ENCODE results near the gene ERN1. TPM values are rescaled to one million over a fixed set of nuclear protein-coding genes. Genes with fewer than 3 reads are reported as not detected.

The ERN1 gene
- polyA plus RNA-seq, 3 donors = 11.0 to 27.5 (median 13.7) TPM

- H3K9ac ChIP-seq (ENCODE audit: insufficient read depth, low read length, poor library complexity, severe bottlenecking) = no peak overlapping the region
- Mint-ChIP-seq H3K27me3 (ENCODE audit: low read depth in 3 of 3) (peaks cover 0 to 3% (median 0%) of the 10 kb centered on the region in 3 donors), H3K9me3 (no peaks in the 10 kb centered on the region), H3K36me3 (peaks cover 7 to 17% of the 10 kb centered on the region in 2 donors), H3K27ac (no peak overlapping the region), H3K4me1 (peaks cover 54% of the 10 kb centered on the region), H3K4me3 (no peak overlapping the region)
- DNase-seq = no peak
- no peak overlapping the region for H3K4me3 ChIP-seq (replicated peaks in 1 of 3; ENCODE audit: low read depth in 2 of 3, low read length in 3 of 3)
- TF ChIP-seq CTCF (IDR thresholded peaks at IDR 0.05) = no peak
- peaks cover 92% of the 10 kb centered on the region for H3K79me2 ChIP-seq (ENCODE audit: insufficient read depth, low read length)
- WGBS (ENCODE audit: insufficient coverage) = 100% methylated on average over 1 of the region's 2 CpGs
- H3K27me3 ChIP-seq (ENCODE audit: control insufficient read depth in 2 of 2, insufficient read depth in 2 of 2, low read length in 2 of 2) = no peaks in the 10 kb centered on the region
- peaks cover 40 to 45% of the 10 kb centered on the region in 2 donors for H3K4me1 ChIP-seq (ENCODE audit: control insufficient read depth in 1 of 2, insufficient read depth in 2 of 2, low read length in 2 of 2)
- no peak overlapping the region for H3K4me2 ChIP-seq (replicated peaks; ENCODE audit: extremely low read depth, low read length, poor library complexity, severe bottlenecking)
- no peak overlapping the region for H2AFZ ChIP-seq (ENCODE audit: insufficient read depth, low read depth, low read length, poor library complexity, severe bottlenecking)
- H3K9me3 ChIP-seq (replicated peaks in 1 of 2; ENCODE audit: control insufficient read depth in 1 of 2, insufficient read depth in 1 of 2, low read length in 2 of 2) = no peaks in the 10 kb centered on the region
- H3K27ac ChIP-seq (ENCODE audit: low read depth in 1 of 2, low read length in 2 of 2) = peak overlapping the region in 1 of 2 donors; percentile 32
- peaks cover 79% of the 10 kb centered on the region for H4K20me1 ChIP-seq (ENCODE audit: insufficient read depth, low read length)
- H3K36me3 ChIP-seq (replicated peaks in 1 of 2; ENCODE audit: control insufficient read depth in 1 of 2, insufficient read depth in 2 of 2, low read length in 2 of 2) = peaks cover 0 to 7% of the 10 kb centered on the region in 2 donors
- intact Hi-C loops (cut with micrococcal nuclease) = loop anchor here in 1 of 2 donors (2.0 kb wide), 1 partner anchor 16 kb away; no protein-coding TSS in a partner anchor
These were observed 16.9 kb downstream of the ERN1 start for GRCh38 chr17:64113006-64113405.

GRCh38 chr17:64111831-64112230 is 18.1 kb downstream of the ERN1 start:
- Histone ChIP-seq H3K4me1 (ENCODE audit: control insufficient read depth in 1 of 2, insufficient read depth in 2 of 2, low read length in 2 of 2) (peaks cover 30 to 34% of the 10 kb centered on the region in 2 donors), H3K79me2 (ENCODE audit: insufficient read depth, low read length) (peaks cover 92% of the 10 kb centered on the region), H3K36me3 (replicated peaks in 1 of 2; ENCODE audit: control insufficient read depth in 1 of 2, insufficient read depth in 2 of 2, low read length in 2 of 2) (peaks cover 0 to 7% of the 10 kb centered on the region in 2 donors), H3K4me2 (replicated peaks; ENCODE audit: extremely low read depth, low read length, poor library complexity, severe bottlenecking) (no peak overlapping the region), H3K9ac (ENCODE audit: insufficient read depth, low read length, poor library complexity, severe bottlenecking) (no peak overlapping the region), H2AFZ (ENCODE audit: insufficient read depth, low read depth, low read length, poor library complexity, severe bottlenecking) (no peak overlapping the region), H3K4me3 (replicated peaks in 1 of 3; ENCODE audit: low read depth in 2 of 3, low read length in 3 of 3) (no peak overlapping the region), H4K20me1 (ENCODE audit: insufficient read depth, low read length) (peaks cover 82% of the 10 kb centered on the region), H3K27ac (ENCODE audit: low read depth in 1 of 2, low read length in 2 of 2) (peak overlapping the region in 1 of 2 donors; percentile 23), H3K9me3 (replicated peaks in 1 of 2; ENCODE audit: control insufficient read depth in 1 of 2, insufficient read depth in 1 of 2, low read length in 2 of 2) (no peaks in the 10 kb centered on the region), H3K27me3 (ENCODE audit: control insufficient read depth in 2 of 2, insufficient read depth in 2 of 2, low read length in 2 of 2) (no peaks in the 10 kb centered on the region)
- WGBS (ENCODE audit: insufficient coverage) = 66% methylated on average over 2 of the region's 4 CpGs
- no peak for DNase-seq
- Mint-ChIP-seq H3K9me3 (no peaks in the 10 kb centered on the region), H3K27ac (peak overlapping the region in 3 of 7 donors; percentile 15 to 78 (median 54)), H3K4me1 (peaks cover 53% of the 10 kb centered on the region), H3K36me3 (peaks cover 7 to 21% of the 10 kb centered on the region in 2 donors), H3K27me3 (ENCODE audit: low read depth in 3 of 3) (peaks cover 0 to 3% (median 0%) of the 10 kb centered on the region in 3 donors), H3K4me3 (peak overlapping the region in 1 of 2 donors; percentile 64)
- TF ChIP-seq CTCF (IDR thresholded peaks at IDR 0.05) = no peak
- intact Hi-C loops (cut with micrococcal nuclease) = loop anchor here in 1 of 2 donors (2.0 kb wide), 1 partner anchor 17 kb away; no protein-coding TSS in a partner anchor
